Measurements from ENCODE around the gene CDSN. TPM values are rescaled to one million over a fixed set of nuclear protein-coding genes. Genes with fewer than 3 reads are reported as not detected.
A peak's percentile ranks its signal among the peaks of the same experiment; 100 is the strongest.

Gene CDSN
- total RNA-seq, 5 donors from 2014 or later (not counting 1 experiment from before 2014, with no cell fraction given): not detected

DNA sequence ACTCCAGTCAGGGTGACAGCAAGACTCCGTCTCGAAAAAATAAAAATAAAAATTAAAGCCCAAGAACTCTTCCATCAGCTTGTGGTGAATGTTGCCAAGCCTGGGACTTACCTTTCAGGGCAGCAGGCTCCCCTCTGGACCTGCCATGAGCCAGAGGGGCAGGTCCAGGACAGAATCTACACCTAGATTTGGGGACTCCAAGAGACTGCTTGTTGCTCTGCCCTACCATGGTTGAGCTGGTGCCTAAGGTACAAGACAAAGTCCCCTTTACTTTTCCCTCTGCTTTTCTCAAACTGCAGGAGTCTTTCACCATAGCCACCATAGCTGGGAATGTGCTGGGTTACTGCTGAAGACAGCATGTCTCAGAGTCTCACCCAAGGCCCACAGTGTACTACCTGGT, 17.1 kb downstream of the CDSN start:
- POLR2A ChIA-PET: interaction anchor here in 1 of 2 donors (0.6 kb wide), 1 partner anchor 636 kb away, joined by 4 read pairs; no protein-coding TSS in a partner anchor
- H3K27ac ChIP-seq (ENCODE audit: low read length): no peak overlapping the region
- ATAC-seq (replicated peaks in 1 of 4) (no peak), DNase-seq (no peak)
- no peaks in the 10 kb centered on the region for H3K4me1 ChIP-seq (ENCODE audit: control insufficient read depth in 1 of 2, extremely low read depth in 1 of 2, insufficient read depth in 2 of 2, low read length in 2 of 2)
- Mint-ChIP-seq H3K27ac (no peak overlapping the region), H3K4me3 (no peak overlapping the region), H3K36me3 (no peaks in the 10 kb centered on the region), H3K27me3 (no peaks in the 10 kb centered on the region), H3K9me3 (no peaks in the 10 kb centered on the region), H3K4me1 (peaks cover 4 to 12% (median 9%) of the 10 kb centered on the region in 3 donors)
- CTCF ChIA-PET: interaction anchor here in 1 of 2 donors (0.8 kb wide), 1 partner anchor 16 kb away, joined by 3 read pairs; no protein-coding TSS in a partner anchor
- H3K4me3 ChIP-seq (ENCODE audit: control insufficient read depth in 1 of 2, extremely low read depth in 1 of 2, low read length in 1 of 2): no peak overlapping the region
- no peaks in the 10 kb centered on the region for H3K9me3 ChIP-seq
- no peaks in the 10 kb centered on the region for H3K27me3 ChIP-seq (replicated peaks in 1 of 2; ENCODE audit: control insufficient read depth in 2 of 2, extremely low read depth in 1 of 2, insufficient read depth in 2 of 2, low read length in 1 of 2)
- 100% methylated on average over 2 of the region's 2 CpGs for WGBS (ENCODE audit: insufficient coverage)
- H3K36me3 ChIP-seq (ENCODE audit: control insufficient read depth in 2 of 2, extremely low read depth in 1 of 2, insufficient read depth in 1 of 2, low read length in 1 of 2): no peaks in the 10 kb centered on the region

DNA sequence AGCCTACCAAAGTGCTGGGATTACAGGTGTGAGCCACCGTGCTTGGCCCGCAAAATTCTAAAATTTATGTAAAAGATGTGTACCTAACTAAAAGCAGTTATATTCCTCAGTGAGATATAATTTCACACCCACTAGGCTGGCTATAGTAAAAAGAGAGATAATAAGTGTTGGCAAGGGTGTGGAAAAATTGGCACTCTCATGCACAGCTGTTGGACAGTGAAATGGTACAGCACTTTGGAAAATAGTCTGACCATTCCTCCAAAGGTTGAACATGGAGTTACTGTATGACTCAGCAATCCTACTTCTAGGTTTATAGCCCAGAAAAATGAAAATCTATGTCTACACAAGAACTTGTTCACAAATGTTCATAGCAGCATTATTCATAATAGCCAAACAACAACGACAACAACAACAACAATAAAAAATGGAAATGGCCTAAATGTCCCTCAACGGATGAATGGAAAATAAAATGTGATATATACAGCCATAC, 21.8 kb downstream of the CDSN start:
- no peak overlapping the region for H3K27ac ChIP-seq (ENCODE audit: low read length)
- Mint-ChIP-seq H3K4me1 (peaks cover 44 to 55% (median 51%) of the 10 kb centered on the region in 3 donors), H3K36me3 (no peaks in the 10 kb centered on the region), H3K4me3 (no peak overlapping the region), H3K9me3 (no peaks in the 10 kb centered on the region), H3K27me3 (no peaks in the 10 kb centered on the region), H3K27ac (peak overlapping the region in 1 of 2 donors; percentile 16)
- H3K27me3 ChIP-seq (replicated peaks in 1 of 2; ENCODE audit: control insufficient read depth in 2 of 2, extremely low read depth in 1 of 2, insufficient read depth in 2 of 2, low read length in 1 of 2): no peaks in the 10 kb centered on the region
- ChIA-PET CTCF (interaction anchor here in 1 of 2 donors (0.6 kb wide), 1 partner anchor 124 kb away, joined by 4 read pairs; no protein-coding TSS in a partner anchor), POLR2A (no interaction called here)
- H3K36me3 ChIP-seq (ENCODE audit: control insufficient read depth in 2 of 2, extremely low read depth in 1 of 2, insufficient read depth in 1 of 2, low read length in 1 of 2): no peaks in the 10 kb centered on the region
- WGBS (ENCODE audit: insufficient coverage): no CpG with 5 or more reads among the region's 4 CpGs
- H3K4me1 ChIP-seq (ENCODE audit: control insufficient read depth in 1 of 2, extremely low read depth in 1 of 2, insufficient read depth in 2 of 2, low read length in 2 of 2): peaks cover 13 to 41% of the 10 kb centered on the region in 2 experiments
- H3K4me3 ChIP-seq (ENCODE audit: control insufficient read depth in 1 of 2, extremely low read depth in 1 of 2, low read length in 1 of 2): no peak overlapping the region
- no peak for DNase-seq
- no peaks in the 10 kb centered on the region for H3K9me3 ChIP-seq
- ATAC-seq (replicated peaks in 1 of 4): no peak

DNA sequence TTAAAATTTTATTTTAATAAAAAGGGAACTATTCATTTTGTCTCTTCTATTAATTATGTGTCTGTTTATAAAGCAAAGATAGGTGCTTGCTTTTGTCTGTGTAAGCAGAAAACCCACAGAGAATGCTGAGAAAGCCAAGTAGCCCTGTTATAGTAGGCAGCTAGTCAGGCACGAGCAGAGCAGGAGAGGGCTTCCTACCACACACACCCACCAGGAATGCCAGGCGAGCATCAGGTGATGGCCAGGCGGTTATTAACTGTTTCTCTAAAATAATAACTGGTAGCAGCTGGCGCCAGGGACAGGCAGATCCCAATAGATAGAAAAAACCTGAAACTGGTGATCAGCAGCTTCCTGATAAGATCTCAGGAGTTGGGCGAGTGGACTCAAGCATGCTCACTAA, 23.6 kb downstream of the CDSN start:
- H3K36me3 ChIP-seq (ENCODE audit: control insufficient read depth in 2 of 2, extremely low read depth in 1 of 2, insufficient read depth in 1 of 2, low read length in 1 of 2): no peaks in the 10 kb centered on the region
- Mint-ChIP-seq H3K4me1 (peaks cover 44 to 54% (median 49%) of the 10 kb centered on the region in 3 donors), H3K27me3 (no peaks in the 10 kb centered on the region), H3K36me3 (no peaks in the 10 kb centered on the region), H3K9me3 (no peaks in the 10 kb centered on the region), H3K27ac (peak overlapping the region; percentile 66 to 71), H3K4me3 (no peak overlapping the region)
- ChIA-PET CTCF (interaction anchor here in 1 of 2 donors (1.0 kb wide), 1 partner anchor 9 kb away, joined by 3 read pairs; no protein-coding TSS in a partner anchor), POLR2A (no interaction called here)
- peaks cover 13 to 41% of the 10 kb centered on the region in 2 experiments for H3K4me1 ChIP-seq (ENCODE audit: control insufficient read depth in 1 of 2, extremely low read depth in 1 of 2, insufficient read depth in 2 of 2, low read length in 2 of 2)
- ATAC-seq (replicated peaks in 1 of 4) (no peak), DNase-seq (no peak)
- 88% methylated on average over 2 of the region's 5 CpGs for WGBS (ENCODE audit: insufficient coverage)
- H3K27ac ChIP-seq (ENCODE audit: low read length): no peak overlapping the region
- H3K9me3 ChIP-seq: no peaks in the 10 kb centered on the region
- no peaks in the 10 kb centered on the region for H3K27me3 ChIP-seq (replicated peaks in 1 of 2; ENCODE audit: control insufficient read depth in 2 of 2, extremely low read depth in 1 of 2, insufficient read depth in 2 of 2, low read length in 1 of 2)
- H3K4me3 ChIP-seq (ENCODE audit: control insufficient read depth in 1 of 2, extremely low read depth in 1 of 2, low read length in 1 of 2): no peak overlapping the region

DNA sequence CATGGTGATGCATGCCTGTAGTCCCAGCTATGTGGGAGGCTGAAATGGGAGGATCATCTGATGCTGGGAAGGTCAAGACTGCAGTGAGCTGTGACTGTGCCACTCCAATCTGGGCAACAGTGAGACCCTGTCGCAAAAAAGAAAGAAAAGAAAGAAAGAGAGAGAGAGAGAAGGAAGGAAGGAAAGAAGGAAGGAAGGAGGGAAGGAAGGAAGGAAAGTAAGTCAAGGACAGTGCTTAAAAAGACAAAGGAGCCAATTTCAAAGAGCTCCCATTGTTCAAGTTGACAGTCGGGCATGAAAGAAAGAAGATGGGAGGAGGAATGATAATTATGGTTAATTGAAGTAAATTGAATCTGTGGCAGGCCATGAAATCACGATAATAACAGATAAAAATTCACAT, 24.0 kb downstream of the CDSN start:
- H3K36me3 ChIP-seq (ENCODE audit: control insufficient read depth in 2 of 2, extremely low read depth in 1 of 2, insufficient read depth in 1 of 2, low read length in 1 of 2): no peaks in the 10 kb centered on the region
- ChIA-PET CTCF (interaction anchor here in 1 of 2 donors (0.6 to 1.0 kb wide), 3 partner anchors 9 to 35 kb away, joined by 3 to 4 read pairs (median 4); no protein-coding TSS in a partner anchor), POLR2A (no interaction called here)
- no peaks in the 10 kb centered on the region for H3K27me3 Mint-ChIP-seq
- no peaks in the 10 kb centered on the region for H3K9me3 ChIP-seq
- H3K4me1 Mint-ChIP-seq: peaks cover 44 to 59% (median 49%) of the 10 kb centered on the region in 3 donors
- peak overlapping the region in 1 of 3 donors; percentile 69 for H3K4me3 Mint-ChIP-seq
- H3K27ac ChIP-seq (ENCODE audit: low read length): no peak overlapping the region
- ATAC-seq (replicated peaks in 1 of 4) (no peak), DNase-seq (no peak)
- no peaks in the 10 kb centered on the region for H3K36me3 Mint-ChIP-seq
- WGBS (ENCODE audit: insufficient coverage): 100% methylated on average over 2 of the region's 3 CpGs
- H3K27me3 ChIP-seq (replicated peaks in 1 of 2; ENCODE audit: control insufficient read depth in 2 of 2, extremely low read depth in 1 of 2, insufficient read depth in 2 of 2, low read length in 1 of 2): no peaks in the 10 kb centered on the region
- H3K4me1 ChIP-seq (ENCODE audit: control insufficient read depth in 1 of 2, extremely low read depth in 1 of 2, insufficient read depth in 2 of 2, low read length in 2 of 2): peaks cover 13 to 41% of the 10 kb centered on the region in 2 experiments
- H3K4me3 ChIP-seq (ENCODE audit: control insufficient read depth in 1 of 2, extremely low read depth in 1 of 2, low read length in 1 of 2): no peak overlapping the region
- H3K9me3 Mint-ChIP-seq: no peaks in the 10 kb centered on the region
- peak overlapping the region in 1 of 2 donors; percentile 74 for H3K27ac Mint-ChIP-seq

DNA sequence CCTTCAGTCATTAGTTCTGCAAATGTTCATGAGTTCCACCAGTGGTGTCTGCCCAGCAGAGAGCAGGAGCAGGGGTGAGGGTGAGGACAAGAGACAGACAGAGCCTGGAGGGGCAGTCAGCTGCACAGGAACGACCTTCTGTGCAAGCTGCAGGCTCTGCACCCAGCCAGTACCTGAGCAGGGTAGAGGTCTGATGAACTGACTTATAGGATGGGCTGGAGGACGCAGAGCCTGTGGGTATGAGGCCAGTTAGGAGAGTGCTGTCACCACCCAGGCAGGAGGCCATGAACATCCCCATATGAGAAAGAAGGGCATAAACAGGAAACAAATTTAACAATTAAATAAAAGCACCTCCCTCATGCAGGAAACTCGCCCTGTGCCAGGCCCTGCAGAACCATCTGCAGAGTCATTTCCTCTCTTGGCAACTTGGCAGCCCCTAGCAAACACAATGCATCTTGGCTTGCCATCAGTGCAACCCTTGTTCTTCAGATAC, 25.8 kb downstream of the CDSN start:
- 5% methylated on average over 2 of the region's 3 CpGs for WGBS (ENCODE audit: insufficient coverage)
- POLR2A ChIA-PET: no interaction called here
- Histone ChIP-seq H3K36me3 (ENCODE audit: control insufficient read depth in 2 of 2, extremely low read depth in 1 of 2, insufficient read depth in 1 of 2, low read length in 1 of 2) (no peaks in the 10 kb centered on the region), H3K4me3 (ENCODE audit: control insufficient read depth in 1 of 2, extremely low read depth in 1 of 2, low read length in 1 of 2) (peak overlapping the region in 1 of 2 donors; percentile 49), H3K9me3 (no peaks in the 10 kb centered on the region), H3K27me3 (replicated peaks in 1 of 2; ENCODE audit: control insufficient read depth in 2 of 2, extremely low read depth in 1 of 2, insufficient read depth in 2 of 2, low read length in 1 of 2) (no peaks in the 10 kb centered on the region), H3K4me1 (ENCODE audit: control insufficient read depth in 1 of 2, extremely low read depth in 1 of 2, insufficient read depth in 2 of 2, low read length in 2 of 2) (peaks cover 13 to 41% of the 10 kb centered on the region in 2 experiments), H3K27ac (ENCODE audit: low read length) (peak overlapping the region; percentile 81)
- ATAC-seq (replicated peaks in 1 of 4): peak; percentile 88 to 96 (median 96)
- DNase-seq: peak; percentile 20 to 75 (median 50)
- Mint-ChIP-seq H3K27me3 (no peaks in the 10 kb centered on the region), H3K4me1 (peaks cover 44 to 59% (median 49%) of the 10 kb centered on the region in 3 donors), H3K4me3 (peak overlapping the region; percentile 50 to 69 (median 62)), H3K9me3 (no peaks in the 10 kb centered on the region), H3K27ac (peak overlapping the region; percentile 99 to 100), H3K36me3 (no peaks in the 10 kb centered on the region)
- CTCF ChIA-PET: interaction anchor here in 1 of 2 donors (0.7 kb wide), 1 partner anchor 15 kb away, joined by 3 read pairs; no protein-coding TSS in a partner anchor

DNA sequence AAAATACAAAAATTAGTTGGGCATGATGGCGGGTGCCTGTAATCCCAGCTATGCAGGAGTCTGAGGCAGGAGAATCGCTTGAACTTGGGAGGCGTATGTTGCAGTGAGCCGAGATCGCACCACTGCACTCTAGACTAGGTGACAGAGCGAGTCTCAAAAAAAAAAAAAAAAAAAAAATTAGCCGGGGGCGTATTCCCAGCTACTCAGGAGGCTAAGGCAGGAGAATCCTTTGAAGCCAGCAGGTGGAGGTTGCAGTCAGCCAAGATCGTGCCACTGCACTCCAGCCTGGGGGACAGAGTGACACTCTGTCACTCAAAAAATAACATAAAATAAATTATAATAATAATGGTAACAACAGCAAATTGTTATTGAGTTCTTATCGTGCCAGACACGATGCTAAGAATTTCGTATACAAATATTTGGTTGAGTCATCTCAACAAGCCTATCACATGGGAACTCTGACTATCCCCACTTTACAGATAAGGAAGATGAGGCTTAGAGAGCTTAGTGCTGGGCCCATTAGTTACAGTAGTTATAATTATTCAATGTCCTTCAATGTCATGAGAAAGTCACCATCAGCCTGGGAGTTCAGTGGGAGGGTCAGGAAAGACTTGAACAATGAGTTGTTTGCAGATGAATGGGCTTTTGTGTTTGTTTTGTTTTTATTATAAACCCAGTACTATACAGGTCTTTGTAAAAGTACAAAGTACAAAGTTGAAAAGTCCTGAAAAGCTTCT, 27.3 kb downstream of the CDSN start:
- H3K36me3 Mint-ChIP-seq: no peaks in the 10 kb centered on the region
- POLR2A ChIA-PET: interaction anchor here in 1 of 2 donors (0.6 to 1.0 kb wide), 3 partner anchors 36 to 864 kb away, joined by 3 to 4 read pairs (median 3); no protein-coding TSS in a partner anchor
- Histone ChIP-seq H3K9me3 (no peaks in the 10 kb centered on the region), H3K36me3 (ENCODE audit: control insufficient read depth in 2 of 2, extremely low read depth in 1 of 2, insufficient read depth in 1 of 2, low read length in 1 of 2) (no peaks in the 10 kb centered on the region), H3K4me1 (ENCODE audit: control insufficient read depth in 1 of 2, extremely low read depth in 1 of 2, insufficient read depth in 2 of 2, low read length in 2 of 2) (peaks cover 13 to 41% of the 10 kb centered on the region in 2 experiments), H3K4me3 (ENCODE audit: control insufficient read depth in 1 of 2, extremely low read depth in 1 of 2, low read length in 1 of 2) (no peak overlapping the region), H3K27ac (ENCODE audit: low read length) (peak overlapping the region; percentile 81), H3K27me3 (replicated peaks in 1 of 2; ENCODE audit: control insufficient read depth in 2 of 2, extremely low read depth in 1 of 2, insufficient read depth in 2 of 2, low read length in 1 of 2) (no peaks in the 10 kb centered on the region)
- DNase-seq (no peak), ATAC-seq (replicated peaks in 1 of 4) (no peak)
- WGBS (ENCODE audit: insufficient coverage): 100% methylated on average over 4 of the region's 12 CpGs
- H3K4me3 Mint-ChIP-seq: no peak overlapping the region
- CTCF ChIA-PET: interaction anchor here (0.7 to 1.5 kb wide), 4 partner anchors 14 to 619 kb away, joined by 3 to 5 read pairs (median 4); no protein-coding TSS in a partner anchor
- H3K27ac Mint-ChIP-seq: peak overlapping the region; percentile 70 to 72
- H3K9me3 Mint-ChIP-seq: no peaks in the 10 kb centered on the region
- H3K27me3 Mint-ChIP-seq: no peaks in the 10 kb centered on the region
- peaks cover 41 to 56% (median 44%) of the 10 kb centered on the region in 3 donors for H3K4me1 Mint-ChIP-seq

All from T-cell (primary cell).